Measurements from ENCODE around the gene GDF9.

The GDF9 gene

GRCh38 chr5:132887283-132887682, 21.0 kb upstream of the GDF9 start:
- H3K36me3 ChIP-seq (replicated peaks in 1 of 2; ENCODE audit: control insufficient read depth in 2 of 2, insufficient read depth in 2 of 2, low read length in 2 of 2) = peaks cover 17 to 95% of the 10 kb centered on the region in 2 donors
- WGBS, 2 donors (ENCODE audit: extremely low coverage in 2 of 2, insufficient read length in 2 of 2, insufficient replicate concordance in 1 of 2) = no CpG with 5 or more reads among the region's 1 CpG
- DNase-seq (ENCODE audit: low spot score) = no peak

GRCh38 chr5:132886064-132886823, 20.0 kb upstream of the GDF9 start:
- H2BK12ac ChIP-seq (ENCODE audit: low read length) = no peak overlapping the region
- no peak overlapping the region for H2BK120ac ChIP-seq (ENCODE audit: low read depth, low read length)
- no CpG with 5 or more reads among the region's 11 CpGs for WGBS, 2 donors (ENCODE audit: extremely low coverage in 2 of 2, insufficient read length in 2 of 2, insufficient replicate concordance in 1 of 2)
- no peaks in the 10 kb centered on the region for H3K9me3 ChIP-seq (replicated peaks in 1 of 2; ENCODE audit: control insufficient read depth in 2 of 2, insufficient read depth in 1 of 2, low read depth in 1 of 2, low read length in 2 of 2)
- H2BK5ac ChIP-seq (ENCODE audit: low read length) = no peak overlapping the region
- no peak overlapping the region for H3K14ac ChIP-seq (ENCODE audit: low read length)
- peaks cover 17 to 95% of the 10 kb centered on the region in 2 donors for H3K36me3 ChIP-seq (replicated peaks in 1 of 2; ENCODE audit: control insufficient read depth in 2 of 2, insufficient read depth in 2 of 2, low read length in 2 of 2)
- H4K8ac ChIP-seq (ENCODE audit: low read depth, low read length) = no peak overlapping the region
- no peaks in the 10 kb centered on the region for H3K79me1 ChIP-seq (ENCODE audit: low read depth, low read length)
- H3K4me1 ChIP-seq (ENCODE audit: control insufficient read depth in 2 of 2, insufficient read depth in 1 of 2, low read depth in 1 of 2, low read length in 2 of 2) = no peaks in the 10 kb centered on the region
- no peak for DNase-seq (ENCODE audit: low spot score)
- H2AK5ac ChIP-seq (ENCODE audit: low read depth, low read length) = no peak overlapping the region
- H3K23ac ChIP-seq (ENCODE audit: low read depth, low read length, poor library complexity) = no peak overlapping the region
- H3K4ac ChIP-seq (ENCODE audit: low read length) = no peak overlapping the region
- no peak overlapping the region for H4K91ac ChIP-seq (ENCODE audit: low read depth, low read length, poor library complexity)
- no peak overlapping the region for H3K4me3 ChIP-seq (ENCODE audit: low read length in 2 of 2)
- no peak overlapping the region for H3K9ac ChIP-seq (ENCODE audit: low read depth, low read length, poor library complexity)
- H3K18ac ChIP-seq (ENCODE audit: low read length) = no peak overlapping the region
- no peak overlapping the region for H3K4me2 ChIP-seq (ENCODE audit: insufficient read depth, low read length, poor library complexity, severe bottlenecking)
- H3K27ac ChIP-seq (replicated peaks; ENCODE audit: low read length) = no peak overlapping the region
- no peak overlapping the region for H2BK15ac ChIP-seq (ENCODE audit: low read length)
- H3K27me3 ChIP-seq (ENCODE audit: control insufficient read depth in 3 of 3, insufficient read depth in 3 of 3, low read depth in 1 of 3, low read length in 3 of 3) = no peaks in the 10 kb centered on the region
- H2AFZ ChIP-seq (ENCODE audit: low read length) = no peak overlapping the region

More at GRCh38 chr5:132887283-132887682, 21.0 kb upstream of the GDF9 start:
- no peak overlapping the region for H2AFZ ChIP-seq (ENCODE audit: low read length)
- no peak overlapping the region for H2BK120ac ChIP-seq (ENCODE audit: low read depth, low read length)
- H3K14ac ChIP-seq (ENCODE audit: low read length) = no peak overlapping the region
- no peaks in the 10 kb centered on the region for H3K9me3 ChIP-seq (replicated peaks in 1 of 2; ENCODE audit: control insufficient read depth in 2 of 2, insufficient read depth in 1 of 2, low read depth in 1 of 2, low read length in 2 of 2)
- no peak overlapping the region for H3K9ac ChIP-seq (ENCODE audit: low read depth, low read length, poor library complexity)
- no peaks in the 10 kb centered on the region for H3K4me1 ChIP-seq (ENCODE audit: control insufficient read depth in 2 of 2, insufficient read depth in 1 of 2, low read depth in 1 of 2, low read length in 2 of 2)
- H2AK5ac ChIP-seq (ENCODE audit: low read depth, low read length) = no peak overlapping the region
- no peak overlapping the region for H3K18ac ChIP-seq (ENCODE audit: low read length)
- H2BK5ac ChIP-seq (ENCODE audit: low read length) = no peak overlapping the region
- no peak overlapping the region for H3K4ac ChIP-seq (ENCODE audit: low read length)
- H3K27ac ChIP-seq (replicated peaks; ENCODE audit: low read length) = no peak overlapping the region
- no peak overlapping the region for H4K91ac ChIP-seq (ENCODE audit: low read depth, low read length, poor library complexity)
- H3K79me1 ChIP-seq (ENCODE audit: low read depth, low read length) = no peaks in the 10 kb centered on the region
- no peak overlapping the region for H3K23ac ChIP-seq (ENCODE audit: low read depth, low read length, poor library complexity)
- no peak overlapping the region for H3K4me2 ChIP-seq (ENCODE audit: insufficient read depth, low read length, poor library complexity, severe bottlenecking)
- no peak overlapping the region for H4K8ac ChIP-seq (ENCODE audit: low read depth, low read length)
- no peak overlapping the region for H2BK15ac ChIP-seq (ENCODE audit: low read length)
- H3K4me3 ChIP-seq (ENCODE audit: low read length in 2 of 2) = no peak overlapping the region
- no peaks in the 10 kb centered on the region for H3K27me3 ChIP-seq (ENCODE audit: control insufficient read depth in 3 of 3, insufficient read depth in 3 of 3, low read depth in 1 of 3, low read length in 3 of 3)
- no peak overlapping the region for H2BK12ac ChIP-seq (ENCODE audit: low read length)

GRCh38 chr5:132884548-132884947, 18.3 kb upstream of the GDF9 start:
- Histone ChIP-seq H2BK120ac (ENCODE audit: low read depth, low read length) (no peak overlapping the region), H3K9ac (ENCODE audit: low read depth, low read length, poor library complexity) (no peak overlapping the region), H2AK5ac (ENCODE audit: low read depth, low read length) (no peak overlapping the region), H4K8ac (ENCODE audit: low read depth, low read length) (no peak overlapping the region), H3K27me3 (ENCODE audit: control insufficient read depth in 3 of 3, insufficient read depth in 3 of 3, low read depth in 1 of 3, low read length in 3 of 3) (no peaks in the 10 kb centered on the region), H2BK15ac (ENCODE audit: low read length) (no peak overlapping the region), H2BK12ac (ENCODE audit: low read length) (no peak overlapping the region), H3K79me1 (ENCODE audit: low read depth, low read length) (no peaks in the 10 kb centered on the region), H3K23ac (ENCODE audit: low read depth, low read length, poor library complexity) (no peak overlapping the region), H3K27ac (replicated peaks; ENCODE audit: low read length) (no peak overlapping the region), H3K36me3 (replicated peaks in 1 of 2; ENCODE audit: control insufficient read depth in 2 of 2, insufficient read depth in 2 of 2, low read length in 2 of 2) (peaks cover 18 to 96% of the 10 kb centered on the region in 2 donors), H3K4me1 (ENCODE audit: control insufficient read depth in 2 of 2, insufficient read depth in 1 of 2, low read depth in 1 of 2, low read length in 2 of 2) (no peaks in the 10 kb centered on the region), H3K14ac (ENCODE audit: low read length) (no peak overlapping the region), H2AFZ (ENCODE audit: low read length) (no peak overlapping the region), H3K4ac (ENCODE audit: low read length) (no peak overlapping the region), H3K18ac (ENCODE audit: low read length) (no peak overlapping the region), H4K91ac (ENCODE audit: low read depth, low read length, poor library complexity) (no peak overlapping the region), H2BK5ac (ENCODE audit: low read length) (no peak overlapping the region), H3K4me2 (ENCODE audit: insufficient read depth, low read length, poor library complexity, severe bottlenecking) (no peak overlapping the region), H3K9me3 (replicated peaks in 1 of 2; ENCODE audit: control insufficient read depth in 2 of 2, insufficient read depth in 1 of 2, low read depth in 1 of 2, low read length in 2 of 2) (no peaks in the 10 kb centered on the region), H3K4me3 (ENCODE audit: low read length in 2 of 2) (no peak overlapping the region)
- DNase-seq (ENCODE audit: low spot score) = no peak
- WGBS, 2 donors (ENCODE audit: extremely low coverage in 2 of 2, insufficient read length in 2 of 2, insufficient replicate concordance in 1 of 2) = no CpG with 5 or more reads among the region's 2 CpGs

GRCh38 chr5:132883261-132883834, 17.1 kb upstream of the GDF9 start:
- H3K4ac ChIP-seq (ENCODE audit: low read length) = no peak overlapping the region

More at GRCh38 chr5:132883261-132883834, 17.1 kb upstream of the GDF9 start:
- no peak overlapping the region for H4K8ac ChIP-seq (ENCODE audit: low read depth, low read length)
- H4K91ac ChIP-seq (ENCODE audit: low read depth, low read length, poor library complexity) = no peak overlapping the region
- no peak overlapping the region for H2BK15ac ChIP-seq (ENCODE audit: low read length)
- no peaks in the 10 kb centered on the region for H3K27me3 ChIP-seq (ENCODE audit: control insufficient read depth in 3 of 3, insufficient read depth in 3 of 3, low read depth in 1 of 3, low read length in 3 of 3)
- no peaks in the 10 kb centered on the region for H3K4me1 ChIP-seq (ENCODE audit: control insufficient read depth in 2 of 2, insufficient read depth in 1 of 2, low read depth in 1 of 2, low read length in 2 of 2)
- no peaks in the 10 kb centered on the region for H3K9me3 ChIP-seq (replicated peaks in 1 of 2; ENCODE audit: control insufficient read depth in 2 of 2, insufficient read depth in 1 of 2, low read depth in 1 of 2, low read length in 2 of 2)
- no peak overlapping the region for H3K4me3 ChIP-seq (ENCODE audit: low read length in 2 of 2)
- no peak overlapping the region for H3K18ac ChIP-seq (ENCODE audit: low read length)
- H3K4me2 ChIP-seq (ENCODE audit: insufficient read depth, low read length, poor library complexity, severe bottlenecking) = no peak overlapping the region
- no peak overlapping the region for H2BK5ac ChIP-seq (ENCODE audit: low read length)
- no peaks in the 10 kb centered on the region for H3K79me1 ChIP-seq (ENCODE audit: low read depth, low read length)
- H3K27ac ChIP-seq (replicated peaks; ENCODE audit: low read length) = no peak overlapping the region
- H2BK12ac ChIP-seq (ENCODE audit: low read length) = no peak overlapping the region
- DNase-seq (ENCODE audit: low spot score) = peak; percentile 20
- WGBS, 2 donors (ENCODE audit: extremely low coverage in 2 of 2, insufficient read length in 2 of 2, insufficient replicate concordance in 1 of 2) = 100% methylated on average over 1 of the region's 2 CpGs; no CpG with 5 or more reads in 1 of the 2 donors
- peaks cover 18 to 96% of the 10 kb centered on the region in 2 donors for H3K36me3 ChIP-seq (replicated peaks in 1 of 2; ENCODE audit: control insufficient read depth in 2 of 2, insufficient read depth in 2 of 2, low read length in 2 of 2)
- no peak overlapping the region for H2AK5ac ChIP-seq (ENCODE audit: low read depth, low read length)
- H3K23ac ChIP-seq (ENCODE audit: low read depth, low read length, poor library complexity) = no peak overlapping the region
- H3K14ac ChIP-seq (ENCODE audit: low read length) = no peak overlapping the region
- no peak overlapping the region for H2AFZ ChIP-seq (ENCODE audit: low read length)
- H2BK120ac ChIP-seq (ENCODE audit: low read depth, low read length) = no peak overlapping the region
- no peak overlapping the region for H3K9ac ChIP-seq (ENCODE audit: low read depth, low read length, poor library complexity)
